ENCODE results near the gene TMEM156. TPM values are rescaled to one million over a fixed set of nuclear protein-coding genes. Genes with fewer than 3 reads are reported as not detected.

Gene TMEM156
- total and polyA plus RNA-seq, 12 donors: 0.10 to 1.1 (median 0.13) TPM; not detected in 7

GRCh38 chr4:38935391-38936073, 96.7 kb downstream of the TMEM156 start:
- DNase-seq (no peak), ATAC-seq (no peak)
- Histone ChIP-seq H3K4me1 (peaks cover 0 to under 1% (median 0%) of the 10 kb centered on the region in 9 donors), H3K36me3 (peaks cover 0 to 100% (median 66%) of the 10 kb centered on the region in 9 donors), H3K27me3 (no peaks in the 10 kb centered on the region), H3K27ac (no peak overlapping the region), H3K4me3 (no peak overlapping the region), H3K9me3 (no peaks in the 10 kb centered on the region)
- no peak for TF ChIP-seq CTCF (IDR thresholded peaks at IDR 0.05)
- intact Hi-C loops (cut with DNase I): no loop called here
- WGBS, 2 donors: 89 to 92% methylated on average over 5 of the region's 5 CpGs

GRCh38 chr4:38931125-38931524, 101.1 kb downstream of the TMEM156 start:
- no peak for TF ChIP-seq CTCF (IDR thresholded peaks at IDR 0.05)
- H3K27ac ChIP-seq: no peak overlapping the region

GRCh38 chr4:38930707-38931106, 101.5 kb downstream of the TMEM156 start:
- no peak overlapping the region for H3K27ac ChIP-seq
- no peaks in the 10 kb centered on the region for H3K4me1 ChIP-seq
- intact Hi-C loops (cut with DNase I): no loop called here
- DNase-seq (no peak), ATAC-seq (no peak)
- H3K36me3 ChIP-seq: peaks cover 0 to 100% (median 52%) of the 10 kb centered on the region in 9 donors
- no peaks in the 10 kb centered on the region for H3K27me3 ChIP-seq
- H3K4me3 ChIP-seq: no peak overlapping the region
- 90 to 91% methylated on average over 6 of the region's 6 CpGs for WGBS, 2 donors
- H3K9me3 ChIP-seq: no peaks in the 10 kb centered on the region
- no peak for TF ChIP-seq CTCF (IDR thresholded peaks at IDR 0.05)

More at GRCh38 chr4:38931125-38931524, 101.1 kb downstream of the TMEM156 start:
- H3K4me3 ChIP-seq: no peak overlapping the region
- DNase-seq (no peak), ATAC-seq (no peak)
- 74 to 84% methylated on average over 5 of the region's 5 CpGs for WGBS, 2 donors
- no peaks in the 10 kb centered on the region for H3K27me3 ChIP-seq
- H3K36me3 ChIP-seq: peaks cover 0 to 100% (median 52%) of the 10 kb centered on the region in 9 donors
- H3K9me3 ChIP-seq: no peaks in the 10 kb centered on the region
- H3K4me1 ChIP-seq: no peaks in the 10 kb centered on the region
- intact Hi-C loops (cut with DNase I): no loop called here

GRCh38 chr4:38930204-38930603, 102.0 kb downstream of the TMEM156 start:
- Histone ChIP-seq H3K4me3 (no peak overlapping the region), H3K27me3 (no peaks in the 10 kb centered on the region), H3K4me1 (no peaks in the 10 kb centered on the region), H3K36me3 (peaks cover 0 to 100% (median 49%) of the 10 kb centered on the region in 9 donors), H3K9me3 (no peaks in the 10 kb centered on the region), H3K27ac (no peak overlapping the region)
- no peak for DNase-seq
- intact Hi-C loops (cut with DNase I): no loop called here
- TF ChIP-seq CTCF (IDR thresholded peaks at IDR 0.05): no peak
- 80 to 84% methylated on average over 1 of the region's 1 CpG for WGBS, 2 donors
- ATAC-seq: no peak
